Effector memory CD8-positive, alpha-beta T cell (primary cell): ENCODE data around the gene ESPL1.
A peak's percentile ranks its signal among the peaks of the same experiment; 100 is the strongest.

Source experiments
- ATAC-seq: fragments of 150-1000 bp; cut with Tn5 transposase; replicated peaks from 2 replicates; pipeline ENCODE4 v1.10.0; 2021; ENCODE audit warnings: mild to moderate bottlenecking, moderate library complexity
- DNase-seq, 3 experiments: peaks; one replicate each; pipeline ENCODE4 v3.0.0; 2021
- H3K27ac Mint-ChIP-seq, 2 donors: one replicate each; pipeline ENCODE4 v1.8.0; 2022; ENCODE audit warnings: mild to moderate bottlenecking in 2 of 2, mixed read lengths in 2 of 2, moderate library complexity in 2 of 2
- H3K27me3 Mint-ChIP-seq, 2 donors: one replicate each; pipeline ENCODE4 v1.8.0; 2022; ENCODE audit warnings: mixed read lengths in 2 of 2
- H3K36me3 Mint-ChIP-seq: one replicate; pipeline ENCODE4 v1.8.0; 2022; ENCODE audit warnings: mild to moderate bottlenecking, moderate library complexity, mixed read lengths; ENCODE audit not compliant: insufficient read depth
- H3K4me1 Mint-ChIP-seq, 2 donors: one replicate each; pipeline ENCODE4 v1.8.0; 2022; ENCODE audit warnings: low read depth in 2 of 2, mixed read lengths in 2 of 2
- H3K4me3 Mint-ChIP-seq, 2 donors: one replicate each; pipeline ENCODE4 v1.8.0; 2022; ENCODE audit warnings: mild to moderate bottlenecking in 2 of 2, mixed read lengths in 2 of 2, moderate library complexity in 2 of 2
- H3K9me3 Mint-ChIP-seq, 2 donors: one replicate each; pipeline ENCODE4 v1.8.0; 2022; ENCODE audit warnings: mixed read lengths in 2 of 2

ESPL1 gene

DNA sequence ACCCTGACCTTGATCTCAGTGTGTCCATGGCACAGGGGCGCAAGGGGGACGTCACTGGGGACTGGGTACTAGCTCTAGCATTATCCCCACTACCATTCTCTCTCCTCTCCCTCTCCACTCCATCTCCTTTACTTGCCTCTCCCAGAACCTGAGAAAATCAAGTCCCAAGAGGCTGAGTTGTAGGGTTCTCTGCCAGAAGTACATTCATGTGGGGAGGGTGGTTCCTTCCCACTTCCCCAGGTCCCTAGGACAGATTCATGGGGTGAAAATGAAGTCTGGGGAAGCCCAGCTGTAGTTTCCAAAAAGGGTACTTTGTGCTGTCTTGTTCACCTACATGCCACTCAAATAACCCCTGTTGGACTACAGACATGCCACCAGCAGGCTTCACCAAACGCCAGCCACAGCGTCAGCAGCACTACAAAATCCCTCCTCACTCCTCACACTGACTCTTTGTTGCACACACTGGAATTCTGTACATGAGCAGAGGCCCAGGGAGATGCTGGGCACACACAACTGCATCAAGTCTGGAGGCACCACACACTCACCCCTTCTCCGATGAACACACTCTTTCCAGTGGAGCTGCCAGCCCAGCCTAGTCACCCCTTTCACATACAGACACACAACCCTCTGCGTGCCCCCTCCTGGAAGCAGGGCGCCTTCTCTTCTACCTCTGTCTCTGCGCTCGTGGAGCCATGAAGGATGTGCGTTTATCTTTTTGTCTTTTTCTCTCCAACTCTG, 43.0 kb upstream of the ESPL1 start:
- Mint-ChIP-seq H3K4me3 (peak overlapping the region; percentile 32 to 94), H3K27me3 (no peaks in the 10 kb centered on the region), H3K4me1 (peaks cover 42 to 51% of the 10 kb centered on the region in 2 donors), H3K9me3 (no peaks in the 10 kb centered on the region), H3K27ac (peak overlapping the region; percentile 84 to 89), H3K36me3 (peaks cover 13% of the 10 kb centered on the region)
- DNase-seq, result no peak
- no peak for ATAC-seq

DNA sequence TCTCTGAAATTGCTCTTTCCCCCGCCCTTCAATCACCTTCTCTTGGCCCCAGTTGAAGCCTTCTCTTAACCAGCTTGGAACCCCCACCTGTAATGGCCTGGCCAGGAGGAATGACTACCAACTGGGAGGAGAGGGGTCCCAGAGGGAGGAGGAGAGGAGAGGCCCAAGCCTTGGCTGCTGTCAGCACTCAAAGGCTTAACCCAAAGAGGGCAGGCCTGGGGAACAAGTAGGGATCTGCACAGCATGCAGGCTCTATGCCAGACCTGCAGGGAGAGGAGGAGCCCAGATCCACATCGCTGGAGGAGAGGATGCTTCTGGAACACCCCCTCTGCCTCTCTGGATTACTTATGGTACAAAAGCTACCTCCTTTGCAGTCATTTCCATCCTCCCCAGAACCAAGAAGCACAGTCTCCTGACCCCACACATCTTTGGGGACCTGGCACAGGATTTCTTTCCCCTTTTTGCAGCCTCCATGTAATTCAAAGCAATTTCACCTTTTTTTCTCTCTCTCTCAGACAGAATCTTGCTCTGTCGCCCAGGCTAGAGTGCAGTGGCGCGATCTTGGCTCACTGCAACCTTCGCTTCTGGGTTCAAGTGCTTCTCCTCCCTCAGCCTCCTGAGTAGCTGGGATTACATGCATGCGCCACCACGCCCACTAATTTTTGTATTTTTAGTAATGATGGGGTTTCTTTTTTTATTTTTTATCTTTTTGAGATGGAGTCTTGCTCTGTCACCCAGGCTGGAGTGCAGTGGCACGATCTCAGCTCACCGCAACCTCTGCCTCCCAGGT, 42.3 kb upstream of the ESPL1 start:
- peak overlapping the region; percentile 84 to 89 for H3K27ac Mint-ChIP-seq
- peaks cover 44 to 55% of the 10 kb centered on the region in 2 donors for H3K4me1 Mint-ChIP-seq
- no peaks in the 10 kb centered on the region for H3K27me3 Mint-ChIP-seq
- H3K4me3 Mint-ChIP-seq, result peak overlapping the region in 1 of 2 donors; percentile 94
- ATAC-seq, result no peak
- H3K9me3 Mint-ChIP-seq, result no peaks in the 10 kb centered on the region
- DNase-seq, result no peak
- peaks cover 13% of the 10 kb centered on the region for H3K36me3 Mint-ChIP-seq

DNA sequence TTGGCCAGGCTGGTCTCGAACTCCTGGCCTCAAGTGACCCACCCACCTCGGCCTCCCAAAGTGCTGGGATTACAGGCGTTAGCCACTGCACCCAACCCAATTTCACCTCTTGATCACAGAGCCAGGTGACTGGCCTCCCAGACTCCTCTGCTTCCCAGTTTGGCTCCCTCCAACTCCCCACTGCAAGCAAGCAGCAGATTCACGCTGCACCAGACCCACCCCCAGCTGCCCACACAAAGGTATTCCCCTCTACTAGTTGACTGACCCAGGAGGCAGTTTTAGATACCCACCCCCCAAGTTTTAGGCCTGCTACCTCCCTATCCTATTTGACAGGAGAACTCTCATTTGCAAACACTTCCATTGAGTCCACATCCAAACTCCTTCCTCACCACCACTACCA, 41.3 kb upstream of the ESPL1 start:
- H3K27ac Mint-ChIP-seq, result peak overlapping the region in 1 of 2 donors; percentile 52
- ATAC-seq (no peak), DNase-seq (no peak)
- peaks cover 46 to 56% of the 10 kb centered on the region in 2 donors for H3K4me1 Mint-ChIP-seq
- peaks cover 11% of the 10 kb centered on the region for H3K36me3 Mint-ChIP-seq
- no peaks in the 10 kb centered on the region for H3K27me3 Mint-ChIP-seq
- H3K9me3 Mint-ChIP-seq, result no peaks in the 10 kb centered on the region
- H3K4me3 Mint-ChIP-seq, result peak overlapping the region in 1 of 2 donors; percentile 40

DNA sequence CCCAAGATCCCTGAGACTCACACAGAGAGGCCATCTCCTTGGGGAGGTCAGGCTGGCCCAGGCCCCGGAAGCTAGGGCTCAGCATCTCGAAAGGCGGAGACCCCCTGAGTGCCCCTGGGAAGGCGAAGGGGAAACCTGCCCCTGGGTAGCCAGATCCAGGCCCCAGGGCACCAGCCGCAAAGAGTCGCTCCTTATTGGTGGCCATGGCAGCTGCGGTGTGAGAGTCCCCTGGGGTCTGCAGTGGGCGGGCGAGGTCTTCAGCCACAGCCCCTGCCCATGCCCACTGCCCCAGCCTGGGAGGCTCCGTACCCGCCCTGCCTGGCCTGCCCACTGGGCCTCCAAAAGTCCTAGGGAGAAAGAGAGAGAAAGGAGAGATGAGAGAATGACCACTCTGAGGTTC, 40.8 kb upstream of the ESPL1 start:
- Mint-ChIP-seq H3K36me3 (peaks cover 14% of the 10 kb centered on the region), H3K9me3 (no peaks in the 10 kb centered on the region), H3K27ac (peak overlapping the region in 1 of 2 donors; percentile 52), H3K4me1 (peaks cover 42 to 54% of the 10 kb centered on the region in 2 donors), H3K4me3 (no peak overlapping the region), H3K27me3 (no peaks in the 10 kb centered on the region)
- DNase-seq (no peak), ATAC-seq (no peak)

DNA sequence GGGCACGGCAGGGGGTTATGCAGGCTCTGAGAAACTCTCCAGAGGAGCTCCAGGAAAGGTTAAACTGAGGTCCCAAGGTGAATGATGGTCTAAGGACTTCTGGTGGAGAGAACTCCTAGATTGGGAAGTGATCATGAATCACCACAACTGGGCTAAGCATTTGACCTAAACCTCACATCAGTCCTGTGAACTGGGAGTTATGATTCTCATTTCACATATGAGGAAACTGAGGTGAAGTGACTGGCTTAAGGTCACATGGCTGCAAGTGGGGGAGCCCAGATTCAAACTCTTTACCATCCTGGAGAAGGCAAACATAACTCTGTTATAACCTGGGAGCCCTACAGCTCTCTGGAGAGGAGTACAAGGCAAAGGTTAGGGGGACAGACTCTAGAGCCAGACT, 40.3 kb upstream of the ESPL1 start:
- Mint-ChIP-seq H3K4me3 (no peak overlapping the region), H3K9me3 (no peaks in the 10 kb centered on the region), H3K27me3 (no peaks in the 10 kb centered on the region), H3K27ac (peak overlapping the region in 1 of 2 donors; percentile 12), H3K4me1 (peaks cover 42 to 57% of the 10 kb centered on the region in 2 donors), H3K36me3 (peaks cover 19% of the 10 kb centered on the region)
- DNase-seq (no peak), ATAC-seq (no peak)

DNA sequence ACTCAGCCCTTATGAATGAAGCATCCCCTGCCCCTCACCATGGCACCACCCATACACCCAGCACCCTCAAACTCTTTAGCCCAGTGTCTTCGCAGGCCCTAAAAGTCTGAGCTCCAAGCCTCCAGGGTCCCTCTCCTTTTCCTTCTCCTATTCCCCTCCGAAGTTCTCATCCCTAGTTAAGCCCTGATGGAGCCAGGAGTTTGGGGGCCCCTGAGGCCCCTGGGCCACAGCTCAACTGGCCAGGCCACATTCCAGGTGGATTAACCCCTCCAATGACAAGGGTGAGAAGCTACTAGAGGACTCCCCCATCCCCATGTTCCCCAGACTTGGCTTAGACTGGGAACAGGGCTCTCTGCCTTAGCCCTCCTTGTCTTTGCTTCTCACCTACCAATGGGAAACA, 38.6 kb upstream of the ESPL1 start:
- Mint-ChIP-seq H3K4me3 (peak overlapping the region; percentile 11 to 94), H3K9me3 (no peaks in the 10 kb centered on the region), H3K27ac (peak overlapping the region; percentile 29 to 91), H3K4me1 (peaks cover 38 to 55% of the 10 kb centered on the region in 2 donors), H3K36me3 (peaks cover 23% of the 10 kb centered on the region), H3K27me3 (no peaks in the 10 kb centered on the region)
- DNase-seq, result no peak
- no peak for ATAC-seq

DNA sequence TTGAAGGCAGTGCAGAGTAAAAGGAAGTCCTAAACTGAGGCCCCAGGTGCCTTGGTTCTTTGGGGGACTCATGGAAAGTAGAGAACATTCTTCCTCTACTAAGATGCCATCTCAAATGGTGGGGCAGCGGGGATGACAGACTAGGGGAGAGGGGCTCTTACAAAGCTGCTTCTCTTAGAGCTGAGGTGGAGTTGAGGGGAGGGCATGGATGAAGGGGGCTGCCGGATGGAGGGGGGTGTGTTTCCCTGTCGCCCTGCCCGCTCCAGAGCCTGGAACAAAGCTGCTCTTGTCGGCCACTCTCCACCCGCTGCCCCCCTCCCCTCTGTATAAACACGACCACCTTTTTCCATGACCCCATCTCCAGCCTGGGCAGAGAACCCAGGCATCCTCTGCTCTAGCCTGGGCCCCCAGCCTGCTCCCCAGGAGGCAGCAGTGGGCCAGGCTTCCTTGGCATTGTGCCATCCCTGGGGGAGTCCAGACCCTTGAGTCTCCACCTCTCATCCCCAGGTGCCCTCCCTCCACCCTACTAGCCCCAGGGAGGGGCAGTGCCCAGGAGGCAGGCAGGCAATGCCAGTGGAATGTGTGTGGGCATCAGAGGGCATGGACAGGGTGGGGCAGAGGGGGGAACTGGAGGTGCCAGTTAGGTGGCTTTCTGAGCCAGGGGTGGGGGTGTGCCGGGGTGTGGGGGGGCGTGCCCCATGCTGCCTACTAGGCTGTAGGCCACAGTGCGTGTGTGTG, 37.8 kb upstream of the ESPL1 start:
- Mint-ChIP-seq H3K9me3 (no peaks in the 10 kb centered on the region), H3K27me3 (no peaks in the 10 kb centered on the region), H3K4me3 (peak overlapping the region; percentile 11 to 94), H3K27ac (peak overlapping the region; percentile 29 to 91), H3K4me1 (peaks cover 34 to 51% of the 10 kb centered on the region in 2 donors), H3K36me3 (peaks cover 23% of the 10 kb centered on the region)
- DNase-seq, result no peak
- no peak for ATAC-seq

DNA sequence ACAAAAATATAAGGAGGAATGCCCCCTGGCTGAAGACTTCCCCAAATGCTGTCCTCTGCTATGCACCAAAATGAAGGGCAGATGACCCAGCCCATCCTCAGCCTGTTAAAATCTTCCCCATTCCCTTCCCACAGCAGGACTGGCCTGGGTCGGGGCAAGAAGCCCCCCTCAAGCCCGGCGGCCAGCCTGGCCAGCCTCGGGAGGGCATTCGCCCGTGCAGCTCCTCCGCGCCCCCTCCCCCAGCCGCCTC, 36.5 kb upstream of the ESPL1 start:
- Mint-ChIP-seq H3K4me1 (peaks cover 43 to 57% of the 10 kb centered on the region in 2 donors), H3K36me3 (peaks cover 22% of the 10 kb centered on the region), H3K27ac (peak overlapping the region in 1 of 2 donors; percentile 91), H3K9me3 (no peaks in the 10 kb centered on the region), H3K27me3 (no peaks in the 10 kb centered on the region), H3K4me3 (peak overlapping the region; percentile 93 to 94)
- DNase-seq, result no peak
- ATAC-seq, result no peak

DNA sequence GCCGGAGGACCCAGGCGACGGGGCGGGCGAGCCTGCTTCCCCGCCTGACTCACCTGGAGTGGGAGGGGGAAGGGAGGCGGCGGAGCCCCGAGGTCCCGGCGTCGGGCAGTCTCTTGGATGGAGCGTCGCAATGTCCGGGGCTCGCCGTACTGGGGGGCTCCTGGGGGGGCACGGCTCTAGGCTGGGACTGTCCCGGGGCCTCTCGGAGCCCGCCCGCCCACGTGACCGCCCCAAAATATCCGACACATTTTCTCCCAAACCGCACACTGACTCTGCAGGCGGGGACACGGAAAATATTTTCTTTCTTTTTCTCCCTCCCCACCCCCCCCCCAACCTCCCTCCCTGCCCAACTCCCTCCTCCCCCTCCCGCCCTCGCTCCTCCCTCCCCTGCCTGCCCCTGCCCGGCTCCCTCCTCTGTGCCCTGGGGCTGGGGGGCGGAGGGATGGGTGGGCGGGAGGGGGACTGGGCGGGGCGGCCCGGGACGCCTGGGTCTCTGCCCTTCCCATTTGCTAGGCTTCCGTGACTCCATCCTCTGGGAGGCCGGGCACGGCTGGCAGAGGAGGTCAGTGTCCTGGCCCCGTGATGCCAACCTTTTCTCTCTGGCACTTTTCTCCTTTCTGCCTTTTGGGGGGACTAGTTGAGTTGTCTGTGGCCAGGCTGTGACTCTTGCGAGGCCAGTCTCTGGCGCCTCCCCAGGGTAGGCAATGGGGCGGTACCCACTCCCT, 36.0 kb upstream of the ESPL1 start, which contains the start of gene RARG:
Gene RARG, minus strand, starts transcription at position 289 of the 725 bp plus-strand sequence. CDS start 4,664 bp downstream, outside the sequence.
- Mint-ChIP-seq H3K4me3 (peak within 1 kb of the TSS; percentile 93 to 94), H3K36me3 (peaks cover 17% of the 10 kb centered on the region), H3K27ac (peak within 1 kb of the TSS; percentile 70 to 98), H3K4me1 (peaks cover 44 to 59% of the 10 kb centered on the region in 2 donors), H3K27me3 (no peaks in the 10 kb centered on the region), H3K9me3 (no peaks in the 10 kb centered on the region)
- ATAC-seq (peak; percentile 62), DNase-seq (peak; percentile 54 to 58 (median 54))

DNA sequence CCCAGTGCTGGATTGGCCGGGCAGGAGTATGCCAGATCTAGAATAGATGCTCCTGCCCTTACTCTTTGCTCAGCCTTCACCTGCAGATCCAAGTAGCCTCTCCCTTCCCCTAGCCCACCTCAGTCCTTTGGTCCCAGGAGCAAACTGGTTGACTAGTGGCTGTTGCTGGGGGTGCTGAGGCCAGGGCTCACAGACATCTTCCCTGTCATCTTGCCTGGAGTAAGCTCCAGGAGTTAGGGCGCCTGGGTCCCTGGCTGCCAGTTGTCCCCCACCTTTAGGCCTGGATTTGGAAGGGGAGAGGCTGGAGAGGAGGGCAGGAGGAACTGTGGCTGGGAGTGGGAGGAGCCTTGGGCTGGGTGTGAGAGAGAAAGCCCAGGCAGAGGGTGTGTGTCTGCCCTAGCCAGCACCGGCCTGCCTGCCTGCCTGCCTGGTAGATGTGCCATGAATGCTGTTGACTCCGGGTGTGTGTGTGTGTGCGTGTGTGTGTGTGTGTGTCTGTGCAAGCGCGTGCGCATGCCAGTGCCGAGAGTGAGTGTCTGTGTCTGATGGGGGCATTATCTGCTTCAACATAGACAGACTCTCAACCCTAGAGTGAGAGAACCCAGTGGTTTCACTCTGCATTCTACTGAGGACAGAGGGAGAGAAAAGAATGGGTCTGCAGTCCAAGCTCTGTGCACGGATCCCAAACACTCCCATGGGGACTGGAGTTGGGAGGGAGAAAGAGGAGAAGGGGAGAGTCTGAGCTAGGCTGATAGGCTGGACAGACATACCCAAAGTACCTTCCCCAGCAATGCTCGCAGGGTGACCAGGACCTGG, 35.2 kb upstream of the ESPL1 start:
- H3K36me3 Mint-ChIP-seq, result peaks cover 16% of the 10 kb centered on the region
- H3K27me3 Mint-ChIP-seq, result no peaks in the 10 kb centered on the region
- peaks cover 46 to 62% of the 10 kb centered on the region in 2 donors for H3K4me1 Mint-ChIP-seq
- H3K4me3 Mint-ChIP-seq, result peak overlapping the region; percentile 93 to 94
- ATAC-seq (peak; percentile 34), DNase-seq (peak; percentile 30 to 40 (median 38))
- H3K27ac Mint-ChIP-seq, result peak overlapping the region; percentile 70 to 98
- no peaks in the 10 kb centered on the region for H3K9me3 Mint-ChIP-seq

DNA sequence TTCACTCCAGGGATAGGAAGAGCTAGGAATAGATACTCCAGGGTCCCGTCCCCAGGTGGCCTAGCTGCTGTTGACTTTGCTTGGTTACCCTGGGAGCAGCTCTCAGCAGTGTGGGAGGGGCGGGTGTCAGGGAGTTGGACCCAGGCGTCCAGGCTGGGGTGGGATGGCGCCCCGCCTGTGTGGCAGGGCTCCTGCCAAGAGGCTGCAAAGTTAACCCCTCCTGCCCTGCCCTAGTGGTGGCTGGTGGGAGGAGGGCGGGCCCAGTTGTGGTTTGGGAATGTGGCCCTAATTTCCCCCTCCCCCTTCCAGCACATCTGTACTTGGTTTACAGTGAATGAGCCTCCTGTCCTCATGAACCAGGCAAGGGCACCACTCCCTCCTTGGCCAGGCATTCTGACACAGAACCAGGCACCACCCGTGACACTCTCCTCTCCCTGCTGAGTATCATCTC, 34.4 kb upstream of the ESPL1 start:
- DNase-seq (no peak), ATAC-seq (no peak)
- Mint-ChIP-seq H3K27ac (peak overlapping the region; percentile 74 to 98), H3K27me3 (no peaks in the 10 kb centered on the region), H3K36me3 (peaks cover 16% of the 10 kb centered on the region), H3K4me1 (peaks cover 46 to 59% of the 10 kb centered on the region in 2 donors), H3K4me3 (peak overlapping the region in 1 of 2 donors; percentile 94), H3K9me3 (no peaks in the 10 kb centered on the region)

DNA sequence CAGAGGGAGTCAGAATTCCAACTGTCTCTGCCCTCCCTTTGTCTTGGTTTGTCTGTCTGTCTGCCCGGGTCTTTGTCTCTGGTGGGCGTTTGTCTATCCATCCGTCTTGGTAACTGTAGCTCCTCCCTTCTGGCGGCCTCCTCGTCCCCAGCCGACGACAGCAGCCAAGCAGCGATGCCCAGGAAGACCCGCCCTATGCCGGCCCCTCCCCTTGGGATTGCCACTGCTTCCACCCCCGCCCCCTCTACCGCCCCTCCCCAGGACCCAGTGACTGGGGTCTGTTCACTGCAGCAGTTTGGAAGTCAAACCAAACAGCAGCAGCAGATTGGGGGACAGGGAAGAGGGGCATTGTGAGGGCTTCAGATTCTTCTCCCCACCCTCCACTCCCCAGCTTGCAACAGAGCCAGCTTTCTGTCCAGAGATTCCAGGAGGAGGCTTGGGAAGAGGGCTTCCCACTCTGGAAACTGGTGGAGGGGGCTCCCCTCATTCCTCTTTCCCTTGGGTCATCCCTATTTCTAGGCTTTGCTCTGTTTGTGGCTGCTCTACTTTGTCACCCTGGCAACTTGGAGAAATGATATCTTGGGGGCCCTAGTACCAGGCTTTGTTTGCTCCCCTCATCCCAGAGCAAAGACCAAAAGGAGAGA, 33.7 kb upstream of the ESPL1 start:
- Mint-ChIP-seq H3K4me1 (peaks cover 46 to 56% of the 10 kb centered on the region in 2 donors), H3K27ac (peak overlapping the region; percentile 74 to 98), H3K36me3 (peaks cover 16% of the 10 kb centered on the region), H3K9me3 (no peaks in the 10 kb centered on the region), H3K27me3 (no peaks in the 10 kb centered on the region), H3K4me3 (peak overlapping the region in 1 of 2 donors; percentile 94)
- DNase-seq, result no peak
- no peak for ATAC-seq
